ENCODE measurements around the gene FHIT.

Gene FHIT

DNA sequence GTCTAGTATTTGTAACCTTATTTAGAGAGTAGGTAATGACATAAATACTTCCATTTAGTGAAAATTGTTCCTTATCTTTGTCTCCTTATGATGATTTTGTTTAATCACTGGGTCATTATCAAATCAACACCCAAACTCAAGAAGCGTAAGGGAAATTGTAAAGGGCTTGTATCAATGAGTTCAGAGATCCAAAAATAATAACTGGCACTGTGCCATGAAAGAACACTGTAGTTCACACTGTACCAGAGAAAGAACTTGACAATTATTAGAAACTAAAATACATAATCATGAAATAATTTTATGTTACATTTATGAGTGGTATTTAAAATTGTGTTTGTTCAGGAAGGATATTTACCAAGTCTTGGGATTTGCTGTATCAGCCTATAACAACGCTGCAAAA lies 895.4 kb downstream of the FHIT start:
- in situ Hi-C loops (cut with MboI; ENCODE audit: low sequenced_read_pairs, unreplicated experiment): no loop called here
- TF ChIP-seq CTCF (IDR thresholded peaks at IDR 0.05; ENCODE audit: borderline replicate concordance, control extremely low read depth, extremely low read depth, insufficient read depth, missing control alignments): no peak
- DNase-seq (ENCODE audit: low spot score): no peak

DNA sequence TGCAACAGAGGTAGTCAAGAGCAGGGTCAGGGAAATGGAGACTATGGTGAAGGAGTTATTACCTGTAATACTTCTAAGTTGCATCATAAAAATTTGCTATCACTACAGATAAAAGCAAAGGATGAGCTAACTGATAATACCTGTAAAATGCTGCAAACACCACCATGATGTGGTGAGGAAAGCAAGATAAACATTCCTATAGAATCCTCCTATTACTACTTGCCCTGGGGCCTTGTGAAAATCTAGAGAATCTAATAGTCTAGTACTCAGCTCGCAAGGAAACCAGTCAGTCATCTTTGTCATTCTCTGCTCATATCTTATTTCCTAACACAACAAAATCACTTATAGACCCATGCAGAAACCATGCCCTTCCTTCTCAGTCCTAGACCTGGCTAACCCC lies 899.8 kb downstream of the FHIT start:
- no peak for TF ChIP-seq CTCF (IDR thresholded peaks at IDR 0.05; ENCODE audit: borderline replicate concordance, control extremely low read depth, extremely low read depth, insufficient read depth, missing control alignments)
- DNase-seq (ENCODE audit: low spot score): no peak
- in situ Hi-C loops (cut with MboI; ENCODE audit: low sequenced_read_pairs, unreplicated experiment): no loop called here

DNA sequence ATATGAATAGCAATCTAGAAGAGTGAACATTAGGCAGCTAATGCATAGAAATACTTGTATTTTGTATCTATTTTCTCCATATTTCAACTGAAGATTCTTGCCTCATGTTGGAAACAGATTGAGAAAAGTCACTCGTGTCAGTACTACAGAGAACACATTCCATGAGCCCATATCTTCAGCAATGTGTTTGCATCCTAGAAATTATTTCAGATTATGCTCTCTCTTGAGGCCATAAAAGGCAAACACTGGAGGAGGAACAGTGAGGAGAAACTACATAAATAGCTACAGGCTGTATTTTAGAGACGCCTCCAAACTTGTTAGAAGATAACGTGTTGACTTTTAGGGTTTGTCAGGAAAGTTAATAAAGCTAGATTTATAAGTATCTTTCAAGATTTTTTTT lies 906.9 kb downstream of the FHIT start:
- in situ Hi-C loops (cut with MboI; ENCODE audit: low sequenced_read_pairs, unreplicated experiment): no loop called here
- DNase-seq (ENCODE audit: low spot score): no peak

DNA sequence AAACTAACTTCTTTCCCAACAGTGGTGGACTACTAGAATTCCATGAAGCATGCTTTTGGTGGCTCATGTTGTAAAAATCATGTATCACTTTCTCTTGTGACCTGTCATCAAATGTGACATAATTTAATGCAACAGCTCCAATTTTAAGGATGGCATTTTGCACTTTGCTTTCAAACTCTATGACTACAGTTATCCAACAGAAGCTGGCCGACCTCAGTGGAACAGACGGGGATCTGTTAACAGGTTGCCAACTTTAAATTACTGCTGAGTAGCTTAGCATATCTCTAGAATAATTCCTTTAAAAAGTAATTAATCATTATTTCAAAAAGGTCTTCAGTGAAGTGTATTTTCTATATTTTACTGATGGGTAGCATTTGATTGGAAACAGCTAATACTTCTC lies 907.4 kb downstream of the FHIT start:
- no peak for TF ChIP-seq CTCF (IDR thresholded peaks at IDR 0.05; ENCODE audit: borderline replicate concordance, control extremely low read depth, extremely low read depth, insufficient read depth, missing control alignments)
- in situ Hi-C loops (cut with MboI; ENCODE audit: low sequenced_read_pairs, unreplicated experiment): no loop called here
- no peak for DNase-seq (ENCODE audit: low spot score)

More for the DNA sequence above, 906.9 kb downstream of the FHIT start:
- TF ChIP-seq CTCF (IDR thresholded peaks at IDR 0.05; ENCODE audit: borderline replicate concordance, control extremely low read depth, extremely low read depth, insufficient read depth, missing control alignments): no peak

GRCh38 chr3:60339304-60339703 lies 911.9 kb downstream of the FHIT start:
- no peak for TF ChIP-seq CTCF (IDR thresholded peaks at IDR 0.05; ENCODE audit: borderline replicate concordance, control extremely low read depth, extremely low read depth, insufficient read depth, missing control alignments)
- DNase-seq (ENCODE audit: low spot score): no peak
- in situ Hi-C loops (cut with MboI; ENCODE audit: low sequenced_read_pairs, unreplicated experiment): no loop called here

DNA sequence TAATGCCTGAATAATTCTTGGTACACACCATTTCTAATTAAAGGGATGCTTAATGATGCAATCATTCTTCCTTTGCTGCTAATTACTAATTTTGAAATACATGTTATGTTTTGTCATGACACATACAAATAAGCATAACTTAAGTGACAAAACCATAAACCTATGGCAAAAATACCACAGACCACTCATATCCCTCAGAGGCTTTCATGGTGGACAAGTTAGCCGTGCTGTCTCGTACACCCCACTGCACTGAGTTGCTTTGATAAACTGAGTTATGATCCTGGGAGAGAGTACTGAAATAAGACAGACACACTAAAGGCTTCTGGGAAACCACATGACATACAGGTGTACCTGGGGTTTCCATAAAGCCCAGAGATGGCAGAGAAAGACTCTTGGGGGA lies 913.8 kb downstream of the FHIT start:
- no peak for DNase-seq (ENCODE audit: low spot score)
- no peak for TF ChIP-seq CTCF (IDR thresholded peaks at IDR 0.05; ENCODE audit: borderline replicate concordance, control extremely low read depth, extremely low read depth, insufficient read depth, missing control alignments)
- in situ Hi-C loops (cut with MboI; ENCODE audit: low sequenced_read_pairs, unreplicated experiment): no loop called here

DNA sequence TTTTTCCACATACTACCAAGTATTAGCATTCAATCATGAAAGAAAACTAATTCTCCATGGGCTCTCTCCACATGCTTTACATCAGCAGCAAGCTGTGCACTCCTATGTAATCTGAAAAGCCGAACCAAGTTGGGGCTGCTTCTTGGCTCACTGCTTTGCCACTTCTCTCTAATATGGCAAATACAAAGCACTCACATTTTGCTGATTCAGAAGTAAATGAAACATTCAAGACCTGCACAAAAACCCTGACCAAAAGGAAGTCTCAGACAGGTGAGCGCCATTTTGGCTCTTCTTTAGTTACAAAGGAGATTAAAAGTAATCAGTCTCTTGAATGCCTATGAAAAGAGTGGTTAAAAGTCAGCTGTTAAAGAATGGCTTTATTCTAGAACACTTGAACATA lies 915.2 kb downstream of the FHIT start:
- in situ Hi-C loops (cut with MboI; ENCODE audit: low sequenced_read_pairs, unreplicated experiment): no loop called here
- TF ChIP-seq CTCF (IDR thresholded peaks at IDR 0.05; ENCODE audit: borderline replicate concordance, control extremely low read depth, extremely low read depth, insufficient read depth, missing control alignments): no peak
- DNase-seq (ENCODE audit: low spot score): no peak
